AG09309 (cell line): ENCODE measurements around the gene GRIK5.

Experiments used
- DNase-seq: peaks from one replicate; pipeline ENCODE4 v3.0.0-alpha.2; 2010; ENCODE audit warnings: low read depth
- H3K4me3 ChIP-seq: 2 replicates; pipeline ENCODE4 v1.5.1; 2011; ENCODE audit warnings: mild to moderate bottlenecking, low read depth, low read length, moderate library complexity; ENCODE audit not compliant: control insufficient read depth
- TF ChIP-seq, protein P1 (sequence below): IDR thresholded peaks from 2 replicates; pipeline ENCODE4 v1.5.1; 2011; ENCODE audit warnings: mild to moderate bottlenecking, low read depth, low read length, inconsistent platforms; ENCODE audit not compliant: insufficient read depth, control insufficient read depth; ENCODE audit errors: missing control alignments

GRIK5 gene

DNA sequence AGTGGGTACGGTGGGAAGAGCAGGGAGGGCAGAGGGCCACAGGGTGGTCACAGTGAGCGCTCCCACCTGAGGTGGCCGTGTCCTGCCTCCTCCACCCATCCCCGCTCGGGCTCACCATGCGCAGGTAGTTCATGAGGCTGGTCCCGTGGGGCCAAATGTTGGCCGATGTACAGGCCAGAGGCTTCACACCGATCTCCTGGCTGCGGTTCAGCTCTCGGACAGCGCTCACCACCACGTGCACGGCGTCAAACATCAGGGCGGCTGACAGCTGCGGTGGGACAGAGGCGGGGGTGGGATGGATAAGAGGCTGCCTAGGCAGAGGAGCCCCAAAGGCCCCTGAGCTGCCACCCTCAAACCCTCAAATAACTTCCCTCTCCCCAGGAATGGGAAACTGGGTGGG is 15.8 kb downstream of the GRIK5 start:
- no peak for DNase-seq
- TF ChIP-seq, protein P1, sequence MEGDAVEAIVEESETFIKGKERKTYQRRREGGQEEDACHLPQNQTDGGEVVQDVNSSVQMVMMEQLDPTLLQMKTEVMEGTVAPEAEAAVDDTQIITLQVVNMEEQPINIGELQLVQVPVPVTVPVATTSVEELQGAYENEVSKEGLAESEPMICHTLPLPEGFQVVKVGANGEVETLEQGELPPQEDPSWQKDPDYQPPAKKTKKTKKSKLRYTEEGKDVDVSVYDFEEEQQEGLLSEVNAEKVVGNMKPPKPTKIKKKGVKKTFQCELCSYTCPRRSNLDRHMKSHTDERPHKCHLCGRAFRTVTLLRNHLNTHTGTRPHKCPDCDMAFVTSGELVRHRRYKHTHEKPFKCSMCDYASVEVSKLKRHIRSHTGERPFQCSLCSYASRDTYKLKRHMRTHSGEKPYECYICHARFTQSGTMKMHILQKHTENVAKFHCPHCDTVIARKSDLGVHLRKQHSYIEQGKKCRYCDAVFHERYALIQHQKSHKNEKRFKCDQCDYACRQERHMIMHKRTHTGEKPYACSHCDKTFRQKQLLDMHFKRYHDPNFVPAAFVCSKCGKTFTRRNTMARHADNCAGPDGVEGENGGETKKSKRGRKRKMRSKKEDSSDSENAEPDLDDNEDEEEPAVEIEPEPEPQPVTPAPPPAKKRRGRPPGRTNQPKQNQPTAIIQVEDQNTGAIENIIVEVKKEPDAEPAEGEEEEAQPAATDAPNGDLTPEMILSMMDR, result no peak
- H3K4me3 ChIP-seq, result no peak overlapping the region

DNA sequence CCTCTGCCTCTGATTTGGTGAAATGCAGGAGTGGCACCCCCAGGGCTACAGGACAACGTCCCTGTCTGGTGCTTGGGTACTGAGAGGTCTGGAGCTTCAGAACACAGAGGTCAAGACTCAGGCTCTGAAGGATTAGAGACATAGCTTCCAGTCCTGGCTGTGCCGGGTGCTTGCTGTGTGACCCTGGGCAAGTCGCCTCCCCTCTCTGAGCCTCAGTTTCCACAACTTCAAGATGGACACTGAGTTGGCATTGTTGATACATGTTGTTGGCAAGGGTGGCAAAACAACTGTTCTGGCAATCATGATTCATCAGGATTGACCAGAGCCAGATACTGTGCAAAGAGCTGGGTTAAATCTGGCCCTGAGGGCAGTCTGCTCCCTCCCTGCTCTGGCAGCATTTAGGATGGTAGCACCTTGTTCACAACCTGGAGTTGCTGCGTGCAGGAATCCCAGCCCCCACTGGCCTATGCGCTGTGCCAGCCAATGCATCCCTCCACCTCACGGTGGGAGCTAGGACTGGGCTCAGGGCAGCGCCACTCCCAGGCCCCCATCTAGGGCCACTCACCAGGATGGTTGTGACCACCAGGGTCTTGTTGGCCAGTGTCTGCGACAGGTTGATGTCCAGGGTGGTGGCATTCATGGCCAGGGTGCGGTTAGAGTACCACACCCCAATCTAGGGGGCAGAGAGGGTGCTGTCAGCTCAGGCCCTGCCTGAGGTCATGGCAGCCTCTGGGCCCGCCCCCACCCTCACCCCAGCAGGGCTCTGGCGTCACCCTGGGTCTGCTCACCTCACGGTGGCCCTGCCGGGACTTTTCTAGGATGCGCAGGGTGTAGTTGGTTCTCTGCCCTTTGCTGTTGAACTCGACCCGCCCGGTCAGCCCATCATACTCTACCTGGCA is 16.7 kb downstream of the GRIK5 start:
- H3K4me3 ChIP-seq, result no peak overlapping the region
- TF ChIP-seq, protein P1, result no peak
- no peak for DNase-seq

DNA sequence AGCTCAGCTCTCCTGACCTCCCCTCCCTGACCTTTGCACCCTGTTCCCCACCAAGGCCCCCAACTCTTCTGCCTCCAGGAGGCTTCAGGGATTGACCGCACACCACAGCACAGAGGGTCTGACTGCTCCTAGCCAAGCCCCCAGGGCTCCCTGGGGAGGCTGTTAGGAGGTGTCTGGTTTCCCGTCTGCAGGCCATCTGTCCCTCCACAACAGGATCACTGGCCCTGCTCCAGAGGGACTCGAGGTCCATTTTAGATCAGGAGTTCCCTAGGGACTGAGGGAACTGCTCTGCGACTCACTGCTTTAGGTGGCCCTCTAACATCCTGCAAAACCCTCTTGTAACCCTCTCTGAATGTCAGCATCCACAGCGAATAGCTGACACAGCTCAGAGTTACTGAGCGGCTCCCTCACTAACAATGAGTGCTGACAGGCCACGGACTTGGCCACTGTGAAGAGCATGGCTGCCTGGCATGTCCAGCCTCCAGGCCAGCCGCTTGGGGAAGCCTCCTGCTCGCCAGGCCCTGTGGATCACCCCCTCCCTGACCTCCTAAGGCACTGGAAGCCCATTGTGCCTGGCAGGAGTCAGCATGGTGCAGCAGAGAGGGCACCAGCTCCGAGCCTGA is 17.7 kb downstream of the GRIK5 start:
- TF ChIP-seq, protein P1, result no peak
- H3K4me3 ChIP-seq, result no peak overlapping the region
- DNase-seq, result no peak

DNA sequence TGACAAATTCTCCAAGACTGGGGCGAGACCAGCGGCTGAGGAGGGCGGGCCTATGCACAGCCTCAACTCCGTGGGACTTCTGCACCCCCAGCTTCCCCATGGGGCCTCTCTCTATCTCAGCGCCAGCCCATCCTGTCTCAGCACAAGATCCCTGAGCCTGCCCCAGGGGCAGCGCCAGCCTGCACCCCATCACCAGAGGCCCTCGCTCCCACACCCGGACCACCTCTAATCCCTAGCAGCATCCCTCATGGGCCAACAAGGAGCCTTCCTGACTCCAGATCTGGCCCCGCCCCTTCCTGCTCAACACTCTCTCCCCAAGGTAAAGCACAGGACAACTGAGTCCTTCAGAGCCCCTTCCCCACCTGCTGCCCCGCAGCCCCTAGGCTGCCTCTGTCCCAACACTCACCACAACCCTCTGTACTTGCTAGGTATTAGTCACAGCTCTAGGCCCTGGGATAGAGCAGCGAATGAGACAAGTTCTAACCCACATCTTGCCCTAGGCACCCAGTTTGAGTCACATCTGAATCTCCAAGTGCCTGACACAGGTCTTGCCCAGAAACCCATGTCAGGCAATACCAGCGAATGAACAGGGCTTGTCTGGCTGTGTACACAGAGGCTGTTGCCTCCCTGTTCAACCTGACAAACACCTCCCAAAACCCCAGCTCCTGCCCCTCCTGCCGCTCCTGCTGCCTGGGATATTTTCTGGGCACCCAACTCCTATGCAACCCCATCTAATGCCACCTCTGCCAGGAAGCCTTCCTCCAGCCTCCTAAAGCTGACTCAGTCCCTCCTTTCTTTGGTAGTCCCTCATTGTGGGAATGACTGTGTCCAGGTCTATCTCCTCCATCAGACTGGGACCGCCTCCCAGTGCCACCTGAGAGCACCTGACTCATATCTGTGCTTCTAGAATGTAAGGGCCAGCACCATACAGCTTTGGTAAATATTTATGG is 18.6 kb downstream of the GRIK5 start:
- no peak overlapping the region for H3K4me3 ChIP-seq
- no peak for DNase-seq
- TF ChIP-seq, protein P1, result no peak

DNA sequence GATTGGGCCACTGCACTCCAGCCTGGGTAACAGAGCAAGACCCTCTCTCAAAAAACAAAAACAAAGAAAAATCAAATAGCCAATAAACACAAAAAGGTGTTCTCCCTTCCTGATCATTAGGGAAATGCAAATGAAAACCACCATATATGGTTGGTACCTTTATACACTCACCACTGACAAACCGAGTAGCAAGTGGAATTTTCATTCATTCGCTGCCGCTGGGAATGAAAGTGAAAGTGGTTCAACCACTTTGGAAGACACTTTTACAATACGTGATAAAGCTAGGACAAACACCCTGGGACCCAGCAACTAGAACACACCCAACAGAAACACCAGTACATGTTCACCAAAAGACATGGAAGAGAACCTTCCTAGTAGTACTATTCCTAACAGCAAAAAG is 21.0 kb downstream of the GRIK5 start:
- DNase-seq, result no peak
- H3K4me3 ChIP-seq, result no peak overlapping the region
- TF ChIP-seq, protein P1, result no peak

DNA sequence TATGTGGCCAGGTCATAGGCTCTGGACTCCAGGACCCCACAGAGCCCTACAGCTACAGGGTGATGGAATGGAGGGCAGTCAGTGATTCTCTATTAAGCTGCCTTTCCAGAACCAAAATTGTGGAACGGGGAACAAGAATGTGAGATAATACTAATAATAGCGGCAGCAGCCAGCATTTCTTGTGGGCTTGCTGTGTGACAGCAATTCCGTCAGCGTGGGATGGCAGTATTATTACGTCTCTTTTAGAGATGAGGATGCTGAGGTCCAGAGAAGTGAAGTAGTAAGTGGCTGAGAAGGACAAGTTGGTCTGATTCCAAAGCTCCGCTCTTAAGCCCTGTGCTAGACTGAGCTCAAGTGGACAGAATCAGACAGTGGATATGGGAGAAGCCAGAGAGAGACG is 24.4 kb downstream of the GRIK5 start:
- TF ChIP-seq, protein P1, result no peak
- DNase-seq, result no peak
- no peak overlapping the region for H3K4me3 ChIP-seq
